Measurements from ENCODE around the gene ICAM5. TPM values are rescaled to one million over a fixed set of nuclear protein-coding genes. Genes with fewer than 3 reads are reported as not detected.

Gene ICAM5
- total RNA-seq, 1 donor from 2014 or later = 0.17 TPM

- no peak for DNase-seq
Measured at GRCh38 chr19:10291554-10292205, 1.9 kb downstream of the ICAM5 start.

DNA sequence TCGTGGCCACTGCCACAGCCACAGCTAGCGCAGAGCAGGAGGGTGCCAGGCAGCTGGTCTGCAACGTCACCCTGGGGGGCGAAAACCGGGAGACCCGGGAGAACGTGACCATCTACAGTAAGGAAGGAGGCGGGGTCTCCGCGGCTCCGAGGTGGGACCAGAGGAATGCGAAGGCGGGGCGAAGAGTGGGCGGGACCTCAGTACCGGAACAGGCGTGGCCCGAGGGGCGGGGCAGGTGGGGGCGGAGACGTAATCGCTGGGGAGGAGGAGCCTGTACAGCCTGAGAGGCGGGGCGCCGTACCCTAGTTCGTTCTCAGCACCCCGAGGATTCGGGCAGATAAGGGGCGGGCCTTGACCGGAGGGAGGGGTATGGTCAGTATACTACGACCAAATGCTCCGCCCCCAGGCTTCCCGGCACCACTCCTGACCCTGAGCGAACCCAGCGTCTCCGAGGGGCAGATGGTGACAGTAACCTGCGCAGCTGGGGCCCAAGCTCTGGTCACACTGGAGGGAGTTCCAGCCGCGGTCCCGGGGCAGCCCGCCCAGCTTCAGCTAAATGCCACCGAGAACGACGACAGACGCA lies 2.5 kb downstream of the ICAM5 start:
- peak; percentile 68 for DNase-seq

- DNase-seq = no peak
Measured at GRCh38 chr19:10292789-10293636, 3.3 kb downstream of the ICAM5 start.

DNA sequence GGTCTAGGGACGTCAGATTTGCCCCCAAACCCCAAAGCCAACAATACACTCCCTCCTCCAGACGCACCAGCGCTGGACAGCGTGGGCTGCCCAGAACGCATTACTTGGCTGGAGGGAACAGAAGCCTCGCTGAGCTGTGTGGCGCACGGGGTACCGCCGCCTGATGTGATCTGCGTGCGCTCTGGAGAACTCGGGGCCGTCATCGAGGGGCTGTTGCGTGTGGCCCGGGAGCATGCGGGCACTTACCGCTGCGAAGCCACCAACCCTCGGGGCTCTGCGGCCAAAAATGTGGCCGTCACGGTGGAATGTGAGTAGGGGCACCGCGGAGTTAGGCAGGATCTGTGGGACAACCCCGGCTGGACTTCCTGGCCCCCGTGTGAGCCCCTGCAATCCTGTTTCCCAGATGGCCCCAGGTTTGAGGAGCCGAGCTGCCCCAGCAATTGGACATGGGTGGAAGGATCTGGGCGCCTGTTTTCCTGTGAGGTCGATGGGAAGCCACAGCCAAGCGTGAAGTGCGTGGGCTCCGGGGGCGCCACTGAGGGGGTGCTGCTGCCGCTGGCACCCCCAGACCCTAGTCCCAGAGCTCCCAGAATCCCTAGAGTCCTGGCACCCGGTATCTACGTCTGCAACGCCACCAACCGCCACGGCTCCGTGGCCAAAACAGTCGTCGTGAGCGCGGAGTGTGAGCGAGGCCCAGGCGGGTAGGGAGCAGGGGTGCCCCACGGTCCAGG lies 4.0 kb downstream of the ICAM5 start:
- DNase-seq = no peak

GRCh38 chr19:10294368-10294697 lies 4.6 kb downstream of the ICAM5 start:
- peak; percentile 41 for DNase-seq

GRCh38 chr19:10295305-10295846 lies 5.6 kb downstream of the ICAM5 start:
- peak; percentile 56 for DNase-seq

DNA sequence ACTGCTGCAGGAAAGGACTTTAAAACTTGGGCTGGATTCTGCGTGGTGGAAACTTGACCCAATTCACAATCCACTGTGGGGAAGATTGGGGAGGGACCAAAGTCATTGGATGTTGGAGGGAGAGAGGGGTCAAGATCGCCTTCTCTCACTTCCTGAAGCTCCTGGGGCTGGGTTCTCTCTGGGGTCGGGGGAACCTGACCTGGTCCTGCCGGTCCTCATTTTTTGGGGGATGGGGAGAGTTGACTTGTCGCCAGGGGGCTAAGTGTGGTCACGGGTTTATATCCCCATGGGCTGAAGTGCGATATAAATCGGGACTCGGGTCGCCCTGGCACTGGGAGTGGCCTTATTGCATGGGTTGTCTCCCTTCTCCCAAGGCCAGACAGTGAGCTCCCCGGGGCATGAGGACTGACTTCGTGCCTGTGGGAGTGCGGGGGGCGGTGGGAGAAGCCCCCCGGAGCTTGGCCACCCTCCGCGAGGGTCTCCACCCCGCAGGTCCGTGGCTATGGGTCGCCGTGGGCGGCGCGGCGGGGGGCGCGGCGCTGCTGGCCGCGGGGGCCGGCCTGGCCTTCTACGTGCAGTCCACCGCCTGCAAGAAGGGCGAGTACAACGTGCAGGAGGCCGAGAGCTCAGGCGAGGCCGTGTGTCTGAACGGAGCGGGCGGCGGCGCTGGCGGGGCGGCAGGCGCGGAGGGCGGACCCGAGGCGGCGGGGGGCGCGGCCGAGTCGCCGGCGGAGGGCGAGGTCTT lies 6.3 kb downstream of the ICAM5 start:
- no peak for DNase-seq

GRCh38 chr19:10299545-10300458 lies 10.1 kb downstream of the ICAM5 start:
- DNase-seq = no peak

DNA sequence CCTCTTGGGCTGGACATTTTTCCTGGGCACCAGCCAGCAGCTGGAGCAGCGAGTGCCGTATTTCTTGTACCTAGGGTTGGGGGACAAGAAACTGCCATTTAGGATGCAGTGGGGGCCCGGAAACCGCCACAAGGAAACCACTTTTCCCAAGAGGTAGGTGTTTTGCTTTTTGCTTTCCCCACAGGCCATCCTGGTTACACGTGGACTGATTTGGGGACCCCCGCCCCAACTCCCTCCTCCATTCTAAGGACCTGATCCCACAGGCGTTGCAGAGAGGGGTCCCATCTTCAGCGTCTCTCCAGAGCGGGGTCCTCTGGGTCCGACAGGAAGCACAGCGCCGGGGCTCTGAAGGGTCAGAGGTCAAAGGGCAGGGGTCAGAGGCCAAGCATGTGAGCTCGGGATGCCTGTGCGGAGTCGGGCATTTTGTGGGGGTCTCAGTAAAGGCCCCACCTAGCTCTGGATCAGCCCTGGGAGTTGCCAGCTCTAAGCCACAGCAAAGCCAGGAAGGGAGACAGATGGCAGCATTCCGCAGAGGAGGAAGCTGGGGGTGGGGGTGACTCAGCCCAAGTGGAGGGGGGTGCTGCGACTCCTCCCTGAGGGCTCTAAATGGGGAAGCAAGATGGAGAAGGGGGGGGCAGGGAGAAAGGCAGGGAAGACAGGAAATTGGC lies 15.5 kb downstream of the ICAM5 start:
- peak; percentile 42 for DNase-seq

DNA sequence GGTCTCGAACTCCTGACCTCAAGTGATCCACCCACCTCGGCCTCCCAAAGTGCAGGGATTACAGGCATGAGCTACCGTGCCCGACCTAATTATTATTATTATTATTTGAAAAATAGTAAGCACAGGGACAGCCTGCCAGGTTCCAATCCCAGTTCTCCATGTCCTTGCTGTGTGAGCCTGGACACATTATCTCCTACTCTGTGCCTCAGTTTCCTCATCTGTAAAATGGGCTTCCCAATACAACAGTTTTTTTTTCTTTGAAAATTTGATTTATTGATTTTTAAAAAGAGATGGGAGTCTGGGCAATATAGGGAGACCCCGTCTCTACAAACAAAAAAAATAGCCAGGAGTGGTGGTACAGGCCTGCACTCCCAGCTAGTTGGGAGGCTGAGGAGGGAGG lies 16.6 kb downstream of the ICAM5 start:
- no peak for DNase-seq

DNA sequence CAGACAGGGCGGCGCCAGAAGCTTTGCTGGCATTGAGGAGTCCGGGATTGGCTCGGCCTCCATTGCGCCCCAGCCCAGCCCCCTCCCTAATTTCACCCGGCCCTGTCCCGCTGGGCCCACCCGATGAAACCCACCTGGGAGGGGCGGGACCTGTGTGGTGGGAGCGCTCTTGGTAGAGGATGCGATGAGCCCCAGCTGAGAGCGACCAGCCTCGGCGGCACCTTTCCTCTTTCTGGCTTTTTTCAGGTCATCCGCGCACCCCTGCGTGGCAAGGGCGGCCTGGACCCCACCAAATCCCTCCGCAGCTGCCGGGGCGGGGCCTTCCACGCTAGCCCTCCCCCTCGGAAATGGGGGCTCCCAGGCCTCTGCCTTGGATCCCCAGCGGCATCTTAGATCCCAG lies 19.7 kb downstream of the ICAM5 start, which contains the start of gene ZGLP1:
Gene ZGLP1, minus strand, starts transcription at position 393 of the 400 bp plus-strand sequence.
- DNase-seq = no peak

- peak; percentile 91 for DNase-seq
Measured at GRCh38 chr19:10315335-10316214, 25.8 kb downstream of the ICAM5 start, which contains the start of gene FDX2. Gene FDX2, minus strand, starts transcription at chr19:10316015. Its CDS starts 19 bp downstream, at chr19:10315996.

DNA sequence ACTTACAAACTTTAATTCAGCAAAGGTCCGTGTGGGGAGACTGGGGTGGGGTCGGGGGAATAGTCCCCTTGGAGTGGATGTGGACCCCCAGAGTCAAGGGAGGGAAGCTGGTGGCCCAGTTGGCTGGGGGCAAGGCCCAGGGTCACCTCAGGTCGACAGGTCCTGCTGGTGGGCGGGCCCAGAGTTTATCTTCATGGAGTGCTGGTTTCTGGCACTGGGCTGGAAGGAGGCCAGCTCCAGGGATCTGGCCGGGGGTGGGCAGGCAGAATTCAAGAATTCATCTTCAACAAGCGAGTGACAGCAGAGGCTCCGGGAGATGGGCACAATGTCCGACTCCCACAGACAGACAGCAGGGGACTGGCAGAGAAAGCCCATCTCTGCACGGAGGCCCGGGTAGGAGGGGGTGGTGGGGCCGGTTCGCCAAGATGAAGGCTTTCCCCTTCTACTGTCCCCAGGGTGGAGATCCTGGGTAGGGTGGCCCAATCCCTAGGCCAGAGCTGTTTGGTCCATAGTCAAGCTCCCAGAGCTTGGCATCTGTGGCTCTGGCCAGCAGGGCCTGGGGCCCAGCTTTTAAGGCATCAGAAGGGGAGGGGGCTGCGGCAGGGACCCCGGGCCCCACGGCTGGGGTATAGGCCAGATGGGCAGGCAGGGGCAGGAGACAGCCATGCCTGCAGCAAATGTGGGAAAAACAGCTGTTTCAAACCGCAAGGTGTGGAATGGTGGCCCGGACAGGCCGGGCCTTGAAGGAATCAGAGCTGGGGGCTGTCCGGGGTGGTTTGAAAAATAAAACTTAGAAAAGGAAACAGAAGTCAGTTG lies 26.7 kb downstream of the ICAM5 start:
- no peak for DNase-seq

DNA sequence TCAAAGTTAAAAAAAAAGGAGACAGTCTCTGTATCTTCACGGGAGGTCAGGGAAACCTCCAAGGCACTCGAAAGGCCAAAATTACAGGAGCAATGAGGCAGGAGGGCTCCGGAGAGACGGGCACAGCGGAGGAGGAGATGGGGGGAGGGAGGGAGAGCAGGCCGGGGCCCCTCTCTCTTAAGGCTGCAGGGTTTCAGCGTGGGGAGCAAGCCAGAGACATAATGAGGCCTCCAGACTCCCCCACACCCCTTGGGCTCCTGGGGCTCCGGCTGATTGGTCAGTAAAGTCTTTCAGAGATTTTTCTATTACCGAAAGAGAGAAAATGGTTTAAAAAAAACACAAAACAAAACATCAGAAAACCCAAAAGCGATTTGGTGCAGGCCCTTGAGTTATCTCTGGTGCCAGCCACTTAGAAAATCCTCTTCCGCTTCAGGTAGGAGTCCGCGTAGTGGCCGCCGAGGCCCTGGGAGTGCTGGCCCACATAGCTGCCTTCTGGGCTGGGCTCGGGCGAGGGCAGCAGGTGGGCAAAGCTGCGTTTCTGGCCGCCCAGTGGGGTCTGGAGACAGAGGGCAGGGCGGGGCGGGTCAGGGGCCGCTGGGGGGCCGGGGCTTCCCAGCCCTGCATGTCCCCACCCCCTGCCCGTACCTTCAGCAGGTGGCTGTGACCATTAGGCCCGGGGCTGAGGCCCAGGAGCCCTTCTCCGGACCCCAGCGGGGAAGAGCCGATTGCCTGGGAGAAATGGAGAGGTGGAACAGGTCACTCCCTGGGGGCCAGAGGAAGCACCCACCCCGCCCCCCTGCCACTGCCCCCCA lies 27.5 kb downstream of the ICAM5 start:
- DNase-seq = no peak

DNA sequence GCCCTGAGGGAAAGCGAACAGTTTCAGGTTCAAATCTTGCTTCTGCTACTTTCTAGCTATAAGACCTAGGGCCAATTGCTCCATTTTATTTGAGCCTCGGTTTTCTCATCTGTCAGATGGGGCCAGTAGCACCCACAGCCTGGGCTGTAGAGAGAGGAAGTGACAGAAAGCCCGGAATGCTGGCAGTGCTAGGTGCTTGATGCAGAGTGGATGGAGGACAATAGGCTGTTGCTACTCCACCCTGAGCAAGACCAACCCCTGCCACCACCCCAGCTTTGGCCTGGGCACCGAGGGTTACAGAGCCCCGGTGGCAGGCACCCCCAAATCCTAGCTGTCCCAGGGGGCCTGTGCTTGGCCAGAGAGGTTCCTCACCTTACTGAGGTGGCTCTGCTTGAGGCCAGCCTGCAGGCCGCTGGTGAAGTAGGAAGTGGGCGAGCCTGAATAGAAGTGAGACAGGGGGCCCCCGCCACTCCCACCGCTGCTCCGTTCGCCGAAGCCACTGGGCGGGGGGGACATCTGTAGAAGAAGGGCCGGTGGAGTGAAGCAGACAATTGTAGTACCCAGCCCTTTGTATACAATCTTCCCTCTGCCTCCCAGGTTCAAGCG lies 28.2 kb downstream of the ICAM5 start:
- no peak for DNase-seq

GRCh38 chr19:10318807-10319682 lies 29.3 kb downstream of the ICAM5 start:
- DNase-seq = no peak
